GM18873 (cell line): ENCODE measurements around the gene PFKFB2.

ENCODE experiments used
- ATAC-seq: cut with Tn5 transposase; IDR thresholded peaks from one replicate; pipeline ENCODE4 v1.9.1; 2021; ENCODE audit warnings: mild to moderate bottlenecking, moderate library complexity, moderate number of reproducible peaks; ENCODE audit not compliant: unreplicated experiment, low FRiP score

The PFKFB2 gene

GRCh38 chr1:207060596-207060995 lies 7.5 kb downstream of the PFKFB2 start:
- no peak for ATAC-seq

GRCh38 chr1:207062058-207062457 lies 9.0 kb downstream of the PFKFB2 start:
- ATAC-seq: no peak

GRCh38 chr1:207063014-207063413 lies 9.9 kb downstream of the PFKFB2 start:
- ATAC-seq: no peak

- no peak for ATAC-seq
These were observed 11.5 kb downstream of the PFKFB2 start for GRCh38 chr1:207064561-207064960.

GRCh38 chr1:207067185-207067584 lies 14.1 kb downstream of the PFKFB2 start:
- ATAC-seq: no peak

GRCh38 chr1:207067665-207068064 lies 14.6 kb downstream of the PFKFB2 start:
- no peak for ATAC-seq

GRCh38 chr1:207069061-207069460 lies 16.0 kb downstream of the PFKFB2 start:
- ATAC-seq: no peak

GRCh38 chr1:207069858-207070506 lies 16.9 kb downstream of the PFKFB2 start:
- ATAC-seq: no peak

- ATAC-seq: no peak
These were observed 17.7 kb downstream of the PFKFB2 start for GRCh38 chr1:207070811-207071210.

GRCh38 chr1:207071426-207071825 lies 18.4 kb downstream of the PFKFB2 start:
- ATAC-seq: no peak

- ATAC-seq: no peak
These were observed 19.2 kb downstream of the PFKFB2 start for GRCh38 chr1:207072233-207072632.

- ATAC-seq: no peak
These were observed 21.1 kb downstream of the PFKFB2 start for GRCh38 chr1:207073906-207074820.

GRCh38 chr1:207076181-207076955 lies 23.3 kb downstream of the PFKFB2 start:
- ATAC-seq: no peak

GRCh38 chr1:207077012-207077411 lies 23.9 kb downstream of the PFKFB2 start:
- no peak for ATAC-seq

- ATAC-seq: no peak
These were observed 24.6 kb downstream of the PFKFB2 start for GRCh38 chr1:207077470-207078377.

- no peak for ATAC-seq
These were observed 25.6 kb downstream of the PFKFB2 start for GRCh38 chr1:207078578-207079132.

- ATAC-seq: no peak
These were observed 26.7 kb downstream of the PFKFB2 start for GRCh38 chr1:207079706-207080241.

GRCh38 chr1:207081088-207081487 lies 28.0 kb downstream of the PFKFB2 start:
- ATAC-seq: no peak

GRCh38 chr1:207081806-207082205 lies 28.7 kb downstream of the PFKFB2 start:
- no peak for ATAC-seq
